HepG2 (cell line): Measurements from ENCODE around the gene CDC42EP4. TPM values are rescaled to one million over a fixed set of nuclear protein-coding genes. Genes with fewer than 3 reads are reported as not detected.

Source experiments
- ARNT ChIP-seq: fragments of 450-650 bp; IDR thresholded peaks from 2 replicates; pipeline ENCODE4 v1.6.1; 2017
- ATF3 ChIP-seq: sonication (generic); formaldehyde crosslinking; IDR thresholded peaks from 2 replicates; pipeline ENCODE4 v1.4.0; 2020; ENCODE audit warnings: missing genetic modification reagents
- BRCA1 ChIP-seq: sonication (generic); formaldehyde crosslinking; IDR thresholded peaks from 2 replicates; pipeline ENCODE4 v1.4.0; 2020; ENCODE audit warnings: missing genetic modification reagents
- DDIT3 ChIP-seq: sonication (generic); formaldehyde crosslinking; IDR thresholded peaks from 2 replicates; pipeline ENCODE4 v1.4.0; 2020; ENCODE audit warnings: mild to moderate bottlenecking, missing genetic modification reagents
- EZH2 ChIP-seq: conservative IDR thresholded peaks from 2 replicates; pipeline ENCODE4 v1.6.1; 2012; ENCODE audit warnings: mild to moderate bottlenecking, low read depth, low read length, moderate library complexity
- GMEB2 ChIP-seq: IDR thresholded peaks from 2 replicates; pipeline ENCODE4 v1.6.1; 2016; ENCODE audit warnings: missing biosample characterization, missing genetic modification reagents, low read depth
- IKZF5 ChIP-seq: IDR thresholded peaks from 2 replicates; pipeline ENCODE4 v1.6.1; 2018; ENCODE audit warnings: missing genetic modification reagents, mild to moderate bottlenecking, missing compliant biosample characterization
- MAFK ChIP-seq, 2 experiments: IDR thresholded peaks in 1 of 2; conservative IDR thresholded peaks in 1 of 2; 2 replicates each; pipeline ENCODE4 v1.6.1; 2011; ENCODE audit warnings: improper control_type of control experiment in 2 of 2, low read length in 2 of 2
- RFX1 ChIP-seq: fragments of 450-650 bp; IDR thresholded peaks from 2 replicates; pipeline ENCODE4 v1.6.1; 2017
- TFAP4 ChIP-seq: sonication (generic); IDR thresholded peaks from 2 replicates; pipeline ENCODE4 v1.6.1; 2016; ENCODE audit warnings: low read depth, borderline replicate concordance
- TGIF2 ChIP-seq: IDR thresholded peaks from 2 replicates; pipeline ENCODE4 v1.6.1; 2016; ENCODE audit warnings: control low read depth, missing compliant biosample characterization
- THYN1 ChIP-seq: sonication (generic); formaldehyde crosslinking; IDR thresholded peaks from 2 replicates; pipeline ENCODE4 v1.8.1; 2023; ENCODE audit warnings: low read depth, mild to moderate bottlenecking, moderate library complexity, missing genetic modification reagents, borderline replicate concordance
- ZBTB42 ChIP-seq: sonication (generic); formaldehyde crosslinking; IDR thresholded peaks from 2 replicates; pipeline ENCODE4 v1.5.0; 2020; ENCODE audit warnings: mild to moderate bottlenecking, missing genetic modification reagents
- ZBTB43 ChIP-seq: sonication (generic); formaldehyde crosslinking; conservative IDR thresholded peaks from 2 replicates; pipeline ENCODE4 v1.4.0; 2020; ENCODE audit warnings: missing genetic modification reagents
- ZNF20 ChIP-seq: sonication (generic); formaldehyde crosslinking; IDR thresholded peaks from 2 replicates; pipeline ENCODE4 v1.4.0; 2020; ENCODE audit warnings: mild to moderate bottlenecking, moderate library complexity, missing genetic modification reagents
- ZNF567 ChIP-seq: sonication (generic); formaldehyde crosslinking; IDR thresholded peaks from 2 replicates; pipeline ENCODE4 v1.8.1; 2023; ENCODE audit warnings: mild to moderate bottlenecking, missing genetic modification reagents, borderline replicate concordance
- ZNF672 ChIP-seq: sonication (generic); formaldehyde crosslinking; IDR thresholded peaks from 2 replicates; pipeline ENCODE4 v1.8.1; 2022; ENCODE audit warnings: missing genetic modification reagents
- ZNF740 ChIP-seq: sonication (generic); formaldehyde crosslinking; IDR thresholded peaks from 2 replicates; pipeline ENCODE4 v1.4.0; 2020; ENCODE audit warnings: missing genetic modification reagents
- ZSCAN5A ChIP-seq: sonication (generic); formaldehyde crosslinking; IDR thresholded peaks from 2 replicates; pipeline ENCODE4 v1.8.0; 2022; ENCODE audit warnings: mild to moderate bottlenecking, missing genetic modification reagents, borderline replicate concordance
- polyA plus RNA-seq, 8 experiments: library from polyadenylated mRNA; depleted of rRNA in 3 of 8; stranded (reverse) in 7 of 8; unstranded in 1 of 8; fragments of >200 nt; fragmentation: Illumina TruSeq in 4 of 8; extraction: Trizol in 4 of 8; gene quantifications; 2 replicates each; pipeline versions ENCODE4 v1.2.1 to v1.2.3, GENCODE V29; 2011 to 2016; ENCODE audit warnings: low read depth in 4 of 8, missing spikeins in 1 of 8, mixed read lengths in 1 of 8; ENCODE audit not compliant: insufficient read depth in 1 of 8
- total RNA-seq, 5 experiments: library from RNA; depleted of rRNA; stranded (reverse); fragments of >200 nt; fragmentation: Illumina TruSeq; extraction: Trizol; gene quantifications; 2 replicates each; pipeline ENCODE4 v1.2.3, GENCODE V29; 2016; ENCODE audit warnings: low read depth in 1 of 5

CDC42EP4 gene
- total and polyA plus RNA-seq, 2 of the 13 experiments (the other 11 are each of a cell fraction or from before 2014, with no cell fraction given) = 19.0 to 54.0 TPM

GRCh38 chr17:73308017-73308823 lies 3.6 kb downstream of the CDC42EP4 start (continued):
- TF ChIP-seq TFAP4 (no peak; the same call in 1 of the 2 replicates), ATF3 (CRISPR knock-in tag) (no peak; the same call in 1 of the 2 replicates), ZNF20 (CRISPR knock-in tag) (no peak), ZBTB42 (CRISPR knock-in tag) (no peak), BRCA1 (CRISPR knock-in tag) (no peak), MAFK (conservative IDR thresholded peaks at IDR 0.05 in 1 of 2, IDR thresholded peaks at IDR 0.05 in 1 of 2; ENCODE audit: low read length in 2 of 2) (no peak), GMEB2 (CRISPR knock-in tag) (peak; percentile 40; the same call in 1 of the 2 replicates), RFX1 (no peak), DDIT3 (0 out of 2 replicates have a peak, but pooled peaks have one; percentile 37), ZNF567 (CRISPR knock-in tag) (no peak), EZH2 (no peak), THYN1 (CRISPR knock-in tag) (no peak), ZSCAN5A (CRISPR knock-in tag) (no peak), ZBTB43 (CRISPR knock-in tag) (no peak; the same call in none of the 2 replicates), TGIF2 (CRISPR knock-in tag) (peak; percentile 92; the same call in 1 of the 2 replicates), ARNT (no peak), ZNF672 (no peak), ZNF740 (peak; percentile 72; the same call in 1 of the 2 replicates), IKZF5 (CRISPR knock-in tag) (peak; percentile 64)
